Lung microvascular endothelial cell (primary cell): ENCODE data around the gene KPNA1. TPM values are rescaled to one million over a fixed set of nuclear protein-coding genes. Genes with fewer than 3 reads are reported as not detected.

Experiments
- DNase-seq, 2 donors: peaks; one replicate each; pipeline versions ENCODE4 v3.0.0 to v3.0.0-alpha.2; 2010; ENCODE audit warnings: low read depth in 2 of 2
- total RNA-seq: library from RNA; depleted of rRNA; stranded (reverse); fragments of >200 nt; gene quantifications from 2 replicates; pipeline ENCODE4 v1.2.1, GENCODE V29; 2014

The KPNA1 gene
- total RNA-seq, result 19.8 and 20.6 TPM in 2 replicates

DNA sequence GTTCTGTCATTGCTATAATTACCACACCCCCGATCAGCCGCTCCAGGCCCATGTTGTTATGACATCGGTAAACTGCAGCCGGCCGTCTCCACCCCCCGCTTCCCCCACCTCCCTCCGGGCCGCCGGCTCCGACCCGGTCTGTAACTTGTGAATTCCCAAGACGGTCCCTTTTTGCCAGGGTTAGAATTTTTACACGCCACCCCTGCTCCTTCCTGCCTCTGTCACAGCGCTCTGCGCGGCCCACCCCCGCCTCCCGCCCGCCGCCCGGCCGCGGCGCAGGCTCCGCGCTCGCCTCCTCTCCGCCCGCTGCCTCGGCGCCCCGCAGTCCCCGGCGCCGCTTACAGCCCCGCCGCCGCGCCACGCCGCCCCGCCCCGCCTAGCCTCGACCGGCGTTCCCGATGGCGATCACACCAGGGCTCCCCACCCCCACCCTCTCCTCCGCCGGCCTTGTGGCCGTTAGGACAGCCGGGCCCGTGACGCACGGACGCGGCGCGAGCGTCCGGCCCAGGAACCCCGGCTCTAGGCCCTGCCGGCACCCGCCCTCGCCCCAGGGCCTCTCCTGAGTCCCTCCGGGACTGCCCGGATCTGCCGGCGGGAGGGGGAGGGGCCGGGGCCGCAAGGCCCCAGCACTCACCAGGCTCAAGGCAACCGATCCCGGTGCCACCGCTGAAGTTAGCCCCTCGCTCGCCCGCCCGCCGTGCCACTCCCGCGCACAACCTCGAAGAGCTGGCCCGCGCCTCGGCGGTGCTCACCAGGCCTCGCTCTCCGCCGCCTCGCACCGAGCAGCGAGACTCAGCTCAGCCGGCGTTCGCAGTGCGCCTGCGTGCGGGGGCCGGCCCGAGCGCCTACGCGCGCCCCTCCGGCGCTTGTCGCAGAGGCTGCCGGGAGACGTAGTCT, at the start of gene KPNA1:
TSS of gene KPNA1 (minus strand) at position 817 of the 897 bp plus-strand sequence. CDS start 18,374 bp downstream, outside the sequence.
- peak; percentile 92 to 93 for DNase-seq

DNA sequence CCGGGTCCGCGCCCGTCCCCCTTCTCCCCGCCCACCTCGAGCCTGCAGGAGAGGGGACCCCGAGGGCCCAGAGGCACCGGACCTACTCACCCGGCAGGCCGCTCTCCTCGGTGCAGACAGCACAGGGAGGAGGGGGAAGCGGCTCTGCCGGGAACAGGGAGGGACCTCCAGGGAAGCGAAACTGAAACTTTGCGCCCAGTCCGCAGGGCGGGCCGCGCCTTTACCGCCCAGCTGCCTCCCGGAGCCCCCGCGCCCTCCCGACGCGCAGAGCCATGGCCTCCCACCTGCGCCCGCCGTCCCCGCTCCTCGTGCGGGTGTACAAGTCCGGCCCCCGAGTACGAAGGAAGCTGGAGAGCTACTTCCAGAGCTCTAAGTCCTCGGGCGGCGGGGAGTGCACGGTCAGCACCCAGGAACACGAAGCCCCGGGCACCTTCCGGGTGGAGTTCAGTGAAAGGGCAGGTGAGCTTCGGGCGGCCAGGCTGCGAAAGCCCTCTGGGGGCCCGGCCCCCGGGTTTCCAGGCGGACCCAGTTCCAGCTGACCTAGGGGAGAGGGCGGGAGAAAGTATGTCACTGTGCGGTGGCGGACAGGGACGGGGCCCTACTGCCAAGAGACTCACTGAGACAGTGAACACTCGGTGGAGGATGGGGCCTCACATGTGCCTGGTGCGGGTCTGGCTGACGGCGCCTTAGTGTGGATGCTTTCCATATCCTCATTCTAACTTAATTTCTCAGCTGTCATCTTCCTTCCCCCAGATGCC, 49.6 kb upstream of the KPNA1 start, which contains the start of the genes DTX3L and PARP9:
TSS of gene DTX3L (plus strand) at position 184 of the 758 bp plus-strand sequence. CDS start at position 273, 89 bp downstream.
TSS of gene PARP9 (minus strand) at position 146 of the 758 bp plus-strand sequence. CDS start 4,680 bp downstream, outside the sequence.
- peak; percentile 88 to 90 for DNase-seq

DNA sequence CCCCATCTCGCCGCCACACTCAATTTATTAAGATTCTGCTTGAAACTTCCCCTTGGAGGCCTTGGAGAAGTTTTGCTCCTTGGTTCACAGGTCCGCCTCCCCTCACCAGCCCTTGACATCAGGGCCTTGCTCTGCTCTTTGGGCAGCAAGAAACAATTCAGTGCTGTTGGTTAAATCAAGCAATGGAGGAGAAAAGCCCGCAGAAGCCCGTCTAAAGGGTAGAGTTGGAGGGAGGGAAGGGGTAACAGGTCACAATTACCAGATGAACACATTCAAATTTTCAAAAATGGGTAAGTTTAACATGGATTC, 48.9 kb upstream of the KPNA1 start:
- DNase-seq, result peak; percentile 16 to 22

DNA sequence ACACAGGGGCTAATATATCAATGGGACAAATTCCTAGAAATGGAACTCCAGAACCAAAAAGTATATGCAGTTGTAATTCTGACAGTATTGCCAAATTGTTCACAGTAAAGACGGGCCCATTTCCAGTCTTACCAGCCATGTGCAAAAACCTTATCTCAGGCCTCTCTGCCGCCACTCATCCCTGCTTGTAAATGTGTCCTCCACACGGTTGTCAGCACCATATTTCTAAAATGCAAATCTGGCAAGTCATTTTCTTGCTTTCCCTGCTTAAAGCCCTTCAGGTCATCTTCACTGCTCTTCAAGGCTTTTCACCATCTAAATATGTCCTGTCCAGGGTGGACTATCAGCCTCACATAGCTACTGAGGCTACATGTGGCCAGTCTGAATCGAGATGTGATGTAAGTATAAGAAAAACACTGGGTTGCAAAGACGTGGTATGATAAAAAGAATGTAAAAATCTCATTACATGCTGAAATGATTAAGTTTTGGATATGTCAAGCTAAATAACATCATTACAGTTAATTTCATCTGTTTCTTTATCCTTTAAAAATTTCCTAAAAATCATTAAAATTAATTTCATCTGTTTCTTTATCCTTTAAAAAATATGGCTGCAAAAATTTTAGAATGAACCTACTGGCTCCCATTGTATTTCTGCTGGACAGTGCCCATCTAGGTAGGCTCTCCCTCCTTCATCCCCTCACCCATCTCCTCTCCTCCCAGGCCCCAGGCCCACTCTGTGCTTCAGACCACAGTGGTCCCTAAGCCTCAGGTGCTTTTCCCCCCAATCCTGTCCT, 48.4 kb upstream of the KPNA1 start:
- DNase-seq, result no peak

DNA sequence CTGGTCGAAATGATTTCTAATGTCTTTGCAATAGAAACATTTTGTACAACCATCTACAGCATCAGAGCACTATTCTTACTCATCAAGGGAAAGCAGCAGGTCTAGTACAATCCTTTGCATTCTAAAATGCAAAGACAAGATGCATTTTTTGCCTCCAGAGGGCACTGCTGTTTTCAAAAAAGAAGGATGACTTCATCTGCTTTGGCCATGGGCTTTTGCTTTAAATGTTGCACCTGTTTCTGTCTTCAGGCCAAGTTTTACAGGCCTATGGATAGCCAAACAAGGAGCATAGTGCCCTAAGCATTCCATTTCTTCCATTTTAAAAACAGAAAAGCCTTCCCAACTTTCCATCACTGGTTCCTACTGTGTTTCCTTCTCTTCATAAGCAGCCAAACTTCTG, 45.9 kb upstream of the KPNA1 start:
- peak; percentile 72 to 75 for DNase-seq

DNA sequence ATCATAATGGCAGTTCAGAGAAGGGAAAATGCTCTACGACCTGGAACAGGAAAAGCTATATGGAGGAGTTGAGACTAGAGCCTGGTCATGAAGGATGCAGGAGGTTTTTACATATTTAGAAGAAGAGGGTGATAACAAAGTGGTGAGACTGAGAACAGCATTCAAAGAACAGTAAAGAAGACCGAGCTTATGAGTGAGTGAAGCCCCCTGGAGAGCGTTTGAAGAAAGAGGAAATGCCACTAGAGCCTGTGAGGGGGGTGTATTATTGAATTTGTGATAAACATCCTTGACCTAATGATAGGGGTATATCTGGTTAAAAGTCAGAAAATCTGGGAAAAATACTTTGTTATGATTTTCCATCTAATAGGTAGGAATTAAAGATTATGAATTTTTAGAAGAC, 45.2 kb upstream of the KPNA1 start:
- DNase-seq, result no peak

DNA sequence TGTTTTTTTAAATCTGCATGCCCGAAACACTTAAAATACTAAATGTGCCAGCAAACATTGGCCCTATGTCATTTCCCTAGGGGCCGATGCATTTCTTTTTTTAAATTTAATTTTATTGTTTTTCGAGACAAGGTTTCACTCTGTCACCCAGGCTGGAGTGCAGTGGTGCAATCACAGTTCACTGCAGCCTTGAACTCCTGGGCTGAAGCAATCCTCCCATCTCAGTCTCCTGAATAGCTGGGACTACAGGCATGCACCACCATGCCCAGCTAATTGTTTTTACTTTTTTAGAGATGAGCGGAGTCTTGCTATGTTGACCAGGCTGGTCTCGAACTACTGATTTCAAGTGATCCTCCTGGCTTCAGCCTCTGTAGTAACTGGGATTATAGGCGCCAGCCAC, 43.9 kb upstream of the KPNA1 start:
- no peak for DNase-seq

DNA sequence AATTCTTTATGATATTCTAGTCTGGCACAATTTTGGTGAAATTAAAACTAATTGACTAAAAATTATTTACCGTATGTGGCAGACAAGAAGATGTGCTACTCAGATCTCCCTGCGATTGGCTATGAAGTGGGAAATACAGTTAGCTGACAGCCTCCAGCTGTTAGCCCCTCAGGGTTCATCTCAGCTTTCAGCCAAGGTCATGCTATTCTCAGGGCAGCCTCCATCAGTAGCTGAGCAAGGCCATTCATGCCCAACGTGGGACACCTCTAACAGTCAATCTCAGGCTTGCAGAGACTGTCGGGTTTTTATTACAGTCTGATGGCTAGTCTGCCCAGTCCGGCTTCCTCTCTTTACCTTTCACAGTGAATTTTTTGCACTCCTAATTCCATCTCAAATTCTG, 42.6 kb upstream of the KPNA1 start:
- DNase-seq, result no peak

DNA sequence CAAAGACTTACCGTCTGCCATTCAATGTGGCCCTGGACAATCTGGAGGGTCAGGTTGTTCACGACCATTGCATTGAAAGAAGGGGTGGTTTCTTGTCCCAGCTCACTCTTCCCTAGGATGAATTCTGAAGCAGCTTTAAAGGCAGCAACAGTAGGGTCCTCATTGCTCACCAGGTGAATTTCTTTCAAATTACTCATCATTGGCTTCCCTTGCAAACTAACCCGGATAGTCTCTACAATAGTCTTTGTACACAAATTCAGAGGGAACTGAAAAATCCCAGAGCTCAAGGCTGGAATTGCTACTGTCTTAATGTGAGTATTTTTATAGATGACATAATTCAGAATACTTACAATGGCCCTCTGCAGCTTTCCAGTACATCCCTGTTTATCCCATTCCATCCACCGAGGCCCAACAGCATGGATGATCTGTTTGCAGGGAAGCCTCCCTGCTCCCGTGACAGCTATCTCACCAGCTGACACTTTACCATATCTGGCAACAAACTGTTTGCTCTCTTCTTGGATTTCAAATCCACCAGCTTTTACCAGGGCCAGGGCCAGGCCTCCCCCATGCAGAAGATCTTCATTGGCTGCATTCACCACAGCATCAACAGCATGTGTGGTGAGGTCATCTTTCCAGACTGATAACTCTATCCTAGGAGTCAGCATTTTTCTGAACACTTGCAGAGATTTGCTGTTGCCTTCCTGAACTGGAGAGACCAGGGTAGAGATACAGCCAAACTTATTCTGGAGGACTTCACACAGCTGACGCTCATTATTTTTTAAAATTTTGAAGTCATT, 40.7 kb upstream of the KPNA1 start:
- DNase-seq, result no peak

DNA sequence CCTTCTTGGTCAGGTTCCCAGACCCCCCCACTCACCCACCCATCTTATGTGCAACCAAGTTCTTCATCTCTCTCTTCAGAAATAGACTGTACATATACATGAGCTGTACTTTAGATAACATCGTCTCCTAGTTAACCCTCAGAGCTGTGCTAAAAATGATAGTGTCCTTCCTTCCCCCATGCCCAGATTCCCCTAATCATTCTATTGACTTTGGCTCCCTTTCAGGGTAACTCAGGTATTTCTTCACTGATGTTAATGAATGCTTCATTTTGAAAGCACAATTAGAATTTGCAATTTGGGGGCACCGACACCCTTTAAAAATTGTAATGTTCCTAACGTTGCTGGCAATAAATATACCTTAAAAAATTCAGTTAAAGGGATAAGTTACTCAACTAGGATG, 38.4 kb upstream of the KPNA1 start:
- no peak for DNase-seq

DNA sequence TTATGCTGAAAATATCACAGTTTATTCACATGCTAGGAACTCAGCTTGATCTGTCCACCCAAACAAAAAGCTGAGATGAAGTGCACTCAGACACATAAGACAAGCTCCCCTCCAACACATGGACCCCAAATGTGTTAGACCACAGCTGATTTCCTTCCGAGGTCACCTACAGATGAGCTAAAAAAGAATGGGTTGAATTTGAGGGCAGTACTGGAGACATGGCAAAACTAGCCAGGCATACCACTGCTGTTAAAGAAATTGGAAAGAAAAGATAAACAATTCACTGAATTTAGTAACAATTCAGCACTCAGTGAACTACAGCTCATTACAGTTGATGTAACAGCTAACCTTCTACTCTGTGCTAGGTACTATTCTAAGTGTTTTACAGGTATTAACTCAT, 33.9 kb upstream of the KPNA1 start:
- DNase-seq, result no peak

DNA sequence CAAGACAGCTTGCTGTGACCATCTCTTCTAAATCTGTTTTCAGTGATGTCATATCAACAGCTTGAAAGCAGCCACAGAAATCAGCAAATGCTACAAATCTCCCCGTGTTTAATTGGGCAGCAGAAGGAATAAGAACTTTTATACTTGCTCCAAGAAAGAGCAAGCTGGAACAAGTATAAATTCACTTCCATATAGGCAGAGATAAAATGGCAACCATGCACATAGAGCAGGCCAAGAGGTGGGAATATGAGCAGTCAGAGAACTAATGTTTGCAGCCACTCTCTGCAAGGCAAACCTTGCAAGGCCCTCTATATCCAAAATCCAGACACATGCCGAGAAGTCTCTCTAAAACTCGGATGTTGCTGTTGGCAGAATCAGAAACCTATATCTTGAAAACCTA, 33.3 kb upstream of the KPNA1 start:
- DNase-seq, result no peak

DNA sequence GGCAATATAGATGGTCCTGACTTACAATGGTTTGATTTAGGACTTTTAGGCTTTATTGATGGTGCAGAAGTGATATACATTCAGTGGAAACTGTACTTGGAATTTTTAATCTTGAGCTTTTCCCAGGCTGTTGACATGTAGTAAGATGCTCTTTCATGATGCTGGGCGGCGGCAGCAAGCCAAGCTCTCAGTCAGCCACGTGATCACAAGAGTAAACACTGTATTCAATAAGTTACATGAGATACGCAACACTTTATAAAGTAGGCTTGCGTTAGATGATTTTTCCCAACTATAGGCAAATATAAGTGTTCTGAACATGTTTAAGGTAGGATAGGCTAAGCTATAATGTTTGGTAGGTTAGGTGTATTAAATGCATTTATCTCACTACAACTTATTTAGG, 31.4 kb upstream of the KPNA1 start:
- no peak for DNase-seq

DNA sequence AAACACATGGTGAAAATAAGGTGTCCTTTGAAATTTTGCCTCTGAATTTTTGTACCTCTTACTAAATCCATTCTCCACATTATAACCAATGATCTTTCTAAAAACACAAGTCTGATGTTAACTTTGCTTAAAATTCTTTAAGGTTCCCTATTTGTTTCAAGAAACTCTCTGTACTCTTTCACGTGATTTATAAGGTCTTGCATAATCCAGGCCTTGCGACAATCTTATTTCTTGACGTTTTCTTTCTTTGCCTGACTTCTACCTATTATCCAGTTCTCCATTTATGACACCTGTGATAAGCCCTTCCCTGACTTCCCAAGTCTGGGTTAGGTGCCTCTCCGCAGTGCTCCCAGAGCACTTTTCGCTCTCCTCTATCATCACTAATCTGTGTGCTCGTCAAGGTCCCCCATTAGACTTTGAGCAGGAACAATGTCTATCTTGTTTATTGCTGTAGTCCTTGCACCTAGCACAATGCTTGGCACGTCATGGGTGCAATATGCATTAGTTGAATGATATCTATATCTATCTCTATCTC, 24.3 kb upstream of the KPNA1 start:
- DNase-seq, result no peak

DNA sequence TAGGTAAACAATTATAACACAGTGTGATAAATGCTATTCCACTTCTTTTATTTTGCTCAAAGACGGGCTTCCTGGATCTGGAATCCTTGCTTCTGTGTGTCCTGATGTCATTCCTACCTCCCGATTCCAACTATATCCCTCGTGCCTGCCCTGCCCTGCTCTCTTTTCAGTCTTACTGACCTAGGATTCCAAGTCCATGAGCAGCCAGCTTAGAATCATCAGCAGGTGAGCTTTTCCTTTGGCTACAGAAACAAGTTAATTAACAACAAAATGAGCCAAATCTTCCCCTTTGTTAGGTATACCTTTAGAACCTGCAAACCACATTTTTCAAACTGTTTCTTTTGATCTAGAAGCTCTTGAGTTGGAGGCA, 21.9 kb upstream of the KPNA1 start:
- no peak for DNase-seq

DNA sequence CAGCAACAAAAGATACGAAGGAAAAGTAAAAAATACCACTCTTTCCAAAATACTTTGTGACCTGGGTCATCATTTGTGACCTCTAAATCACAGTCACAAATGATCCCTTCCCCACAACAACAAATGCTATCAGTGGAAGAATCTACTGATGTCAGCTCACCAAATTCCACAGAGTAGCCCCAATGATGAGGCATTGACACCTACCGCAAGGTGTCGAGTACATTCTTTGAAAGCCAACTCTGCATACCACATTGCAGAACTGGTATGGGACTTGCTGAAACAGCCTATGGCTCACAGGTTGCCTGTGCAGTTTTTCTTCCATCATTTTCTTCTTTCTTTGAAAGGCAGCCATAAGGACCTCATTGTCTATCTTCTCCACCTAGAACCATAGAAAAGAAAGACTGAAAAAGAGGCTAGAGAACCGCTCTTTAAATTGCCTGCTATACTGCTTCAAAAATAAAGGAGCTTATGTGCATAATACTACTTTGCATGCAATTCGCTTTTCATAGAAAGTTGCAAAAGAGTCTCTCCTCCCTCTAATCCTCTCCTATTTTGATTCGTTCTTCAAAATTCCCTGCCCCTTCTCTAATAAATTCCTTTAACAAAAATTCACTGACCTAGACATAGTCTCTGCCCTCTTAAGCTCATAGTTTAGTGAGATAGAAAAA, 21.4 kb upstream of the KPNA1 start:
- no peak for DNase-seq

DNA sequence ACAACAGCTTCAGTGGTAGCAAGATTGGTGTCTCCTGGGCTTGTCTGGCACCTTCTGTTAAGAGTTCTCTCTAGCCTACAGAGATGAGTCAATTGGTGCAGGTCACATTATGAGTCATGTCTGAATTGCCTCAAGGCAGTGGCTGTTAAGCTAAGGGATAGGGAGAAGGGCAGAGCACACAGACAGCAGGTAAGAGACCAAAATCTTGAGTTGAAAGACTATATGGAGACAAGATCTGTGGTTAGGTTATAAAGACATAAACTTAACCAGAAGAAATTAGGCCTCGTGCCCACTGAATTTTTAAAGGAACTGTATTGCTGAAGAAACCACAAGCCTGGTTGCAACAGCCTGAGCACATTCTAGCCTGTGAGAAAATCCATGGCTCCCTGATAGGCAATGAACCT, 19.2 kb upstream of the KPNA1 start:
- DNase-seq, result peak in 1 of 2 donors; percentile 58

DNA sequence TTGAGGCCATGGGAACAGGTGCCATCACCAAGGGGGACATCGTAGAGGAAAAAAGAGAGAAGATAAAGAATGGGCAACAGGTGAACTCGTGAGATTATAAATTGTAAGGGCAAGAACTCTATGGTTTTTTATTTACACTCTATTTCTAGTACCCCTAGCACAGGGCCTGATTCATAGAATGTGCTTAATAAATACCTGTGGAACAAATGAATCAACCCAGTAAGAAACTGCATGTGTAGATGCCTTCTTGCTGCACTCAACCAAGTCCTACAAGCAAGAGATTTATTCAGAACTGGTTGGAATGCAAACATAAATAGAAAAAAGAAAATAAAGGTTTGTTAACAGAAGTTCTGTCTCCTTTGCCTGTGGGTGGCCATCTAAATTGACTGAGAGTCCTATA, 18.7 kb upstream of the KPNA1 start:
- DNase-seq, result no peak

DNA sequence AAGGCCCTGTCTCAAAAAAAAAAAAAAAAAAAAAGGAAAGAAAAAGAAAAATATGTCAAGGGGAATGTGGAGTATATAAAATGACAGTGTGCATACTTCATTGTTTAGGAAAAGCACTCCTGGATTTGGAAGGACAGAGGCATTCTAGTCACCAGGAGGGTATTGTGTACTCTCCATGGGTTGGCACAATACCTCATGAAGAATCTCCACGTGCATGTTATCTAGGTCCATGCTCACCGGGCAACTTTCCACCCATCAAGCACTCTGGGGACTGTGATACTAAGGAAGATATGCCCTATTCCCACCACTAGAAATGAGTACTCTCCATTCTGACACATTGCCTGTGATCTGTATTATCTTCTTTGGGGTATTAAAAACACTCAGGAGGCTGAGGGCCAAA, 15.4 kb upstream of the KPNA1 start:
- no peak for DNase-seq

DNA sequence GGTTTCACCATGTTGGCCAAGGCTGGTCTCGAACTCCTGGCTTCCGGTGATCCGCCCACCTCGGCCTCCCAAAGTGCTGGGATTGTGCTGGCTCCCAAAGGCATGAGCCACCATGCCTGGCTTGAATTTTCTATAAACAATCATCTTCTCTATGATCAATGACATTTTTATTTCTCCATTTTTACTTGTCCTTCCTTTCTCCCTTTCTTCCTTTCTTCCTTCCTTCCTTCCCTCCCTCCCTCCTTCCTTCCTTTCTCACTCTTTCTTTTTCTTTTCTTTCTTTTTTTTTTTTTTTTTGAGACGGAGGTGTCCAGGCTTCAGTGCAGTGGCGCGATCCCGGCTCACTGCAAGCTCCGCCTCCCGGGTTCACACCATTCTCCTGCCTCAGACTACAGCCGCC, 8.6 kb upstream of the KPNA1 start:
- DNase-seq, result no peak
